OCI-M2 (cell line): ENCODE results near the gene TSPAN9.

Source experiments
- DNase-seq: peaks from one replicate; lab custom pipeline; 2025; ENCODE audit not compliant: unreplicated experiment; lab: John Stamatoyannopoulos, UW

TSPAN9 gene

GRCh38 chr12:3265406-3265805 is 188.2 kb downstream of the TSPAN9 start:
- no peak for DNase-seq

GRCh38 chr12:3266638-3267037 is 189.5 kb downstream of the TSPAN9 start:
- DNase-seq: no peak

GRCh38 chr12:3267690-3268089 is 190.5 kb downstream of the TSPAN9 start:
- DNase-seq: no peak

- DNase-seq: no peak
These were observed 192.4 kb downstream of the TSPAN9 start for GRCh38 chr12:3269594-3269993.

GRCh38 chr12:3271146-3271545 is 194.0 kb downstream of the TSPAN9 start:
- DNase-seq: no peak

- DNase-seq: no peak
These were observed 194.5 kb downstream of the TSPAN9 start for GRCh38 chr12:3271639-3272038.

GRCh38 chr12:3272958-3273357 is 195.8 kb downstream of the TSPAN9 start:
- no peak for DNase-seq

GRCh38 chr12:3273409-3273853 is 196.3 kb downstream of the TSPAN9 start:
- no peak for DNase-seq

GRCh38 chr12:3274664-3275063 is 197.5 kb downstream of the TSPAN9 start:
- no peak for DNase-seq

GRCh38 chr12:3275171-3276041 is 198.2 kb downstream of the TSPAN9 start:
- DNase-seq: peak; percentile 7

GRCh38 chr12:3276226-3276625 is 199.0 kb downstream of the TSPAN9 start:
- DNase-seq: no peak

- no peak for DNase-seq
These were observed 200.2 kb downstream of the TSPAN9 start for GRCh38 chr12:3277306-3277943.

GRCh38 chr12:3278681-3279414 is 201.7 kb downstream of the TSPAN9 start:
- DNase-seq: no peak

- DNase-seq: no peak
These were observed 202.2 kb downstream of the TSPAN9 start for GRCh38 chr12:3279415-3279780.

GRCh38 chr12:3279832-3280231 is 202.7 kb downstream of the TSPAN9 start:
- DNase-seq: no peak

- DNase-seq: no peak
These were observed 203.8 kb downstream of the TSPAN9 start for GRCh38 chr12:3280967-3281366.

- DNase-seq: no peak
These were observed 204.6 kb downstream of the TSPAN9 start for GRCh38 chr12:3281588-3282383.

GRCh38 chr12:3282384-3282670 is 205.1 kb downstream of the TSPAN9 start:
- DNase-seq: no peak

- no peak for DNase-seq
These were observed 206.0 kb downstream of the TSPAN9 start for GRCh38 chr12:3283137-3283680.

GRCh38 chr12:3284405-3284804 is 207.2 kb downstream of the TSPAN9 start:
- DNase-seq: no peak

- DNase-seq: no peak
These were observed 208.4 kb downstream of the TSPAN9 start for GRCh38 chr12:3285570-3285969.
